IPS-NIHi7 (cell line): Measurements from ENCODE around the gene OR2B2.

Source experiments
- DNase-seq: peaks from one replicate; pipeline ENCODE4 v3.0.0; 2012; ENCODE audit warnings: mixed read lengths; ENCODE audit errors: extremely low spot score

Gene OR2B2

DNA sequence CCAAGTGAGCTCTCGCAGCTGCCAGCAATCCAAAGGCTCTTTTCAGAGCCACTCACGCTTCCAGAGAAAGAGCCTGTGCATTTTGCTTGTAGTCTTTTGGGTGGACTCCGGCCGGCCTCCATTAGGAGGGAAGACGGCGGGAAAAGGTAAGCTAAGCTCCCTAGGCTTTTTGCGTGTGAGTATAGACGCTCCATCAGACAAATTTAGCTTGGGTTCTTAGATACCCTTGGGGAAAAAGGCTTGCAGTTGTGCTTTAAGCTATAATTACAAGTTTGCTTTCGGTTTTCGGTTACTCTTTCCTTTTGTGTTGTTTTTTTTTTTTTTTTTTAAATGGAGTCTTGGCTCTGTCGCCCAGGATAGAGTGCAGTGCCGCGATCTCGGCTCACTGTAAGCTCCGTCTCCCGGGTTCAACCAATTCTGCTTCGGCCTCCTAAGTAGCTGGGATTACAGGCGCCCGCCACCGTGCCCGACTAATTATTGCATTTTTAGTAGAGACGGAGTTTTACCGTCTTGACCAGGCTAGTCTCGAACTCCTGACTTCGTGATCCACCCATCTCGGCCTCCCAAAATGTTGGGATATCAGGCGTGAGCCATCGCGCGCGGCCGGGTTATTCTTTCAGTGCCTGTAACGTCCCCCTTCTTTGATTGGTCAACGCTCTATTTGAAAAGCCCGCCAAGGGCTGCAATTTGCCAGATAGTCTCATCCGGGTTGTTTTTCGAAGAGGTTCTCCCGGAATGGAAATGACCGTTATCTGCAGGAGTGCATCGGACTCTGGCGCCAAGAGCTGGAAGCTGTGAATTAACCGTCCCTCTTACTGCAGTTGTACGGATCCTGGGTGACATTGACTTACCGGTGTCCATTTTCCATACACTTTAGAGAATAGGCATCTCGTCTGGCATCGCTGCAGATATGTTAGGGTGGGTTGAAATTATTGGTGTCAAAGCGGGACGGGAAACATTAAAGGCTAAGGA lies 18.1 kb downstream of the OR2B2 start:
- DNase-seq, result peak; percentile 56

DNA sequence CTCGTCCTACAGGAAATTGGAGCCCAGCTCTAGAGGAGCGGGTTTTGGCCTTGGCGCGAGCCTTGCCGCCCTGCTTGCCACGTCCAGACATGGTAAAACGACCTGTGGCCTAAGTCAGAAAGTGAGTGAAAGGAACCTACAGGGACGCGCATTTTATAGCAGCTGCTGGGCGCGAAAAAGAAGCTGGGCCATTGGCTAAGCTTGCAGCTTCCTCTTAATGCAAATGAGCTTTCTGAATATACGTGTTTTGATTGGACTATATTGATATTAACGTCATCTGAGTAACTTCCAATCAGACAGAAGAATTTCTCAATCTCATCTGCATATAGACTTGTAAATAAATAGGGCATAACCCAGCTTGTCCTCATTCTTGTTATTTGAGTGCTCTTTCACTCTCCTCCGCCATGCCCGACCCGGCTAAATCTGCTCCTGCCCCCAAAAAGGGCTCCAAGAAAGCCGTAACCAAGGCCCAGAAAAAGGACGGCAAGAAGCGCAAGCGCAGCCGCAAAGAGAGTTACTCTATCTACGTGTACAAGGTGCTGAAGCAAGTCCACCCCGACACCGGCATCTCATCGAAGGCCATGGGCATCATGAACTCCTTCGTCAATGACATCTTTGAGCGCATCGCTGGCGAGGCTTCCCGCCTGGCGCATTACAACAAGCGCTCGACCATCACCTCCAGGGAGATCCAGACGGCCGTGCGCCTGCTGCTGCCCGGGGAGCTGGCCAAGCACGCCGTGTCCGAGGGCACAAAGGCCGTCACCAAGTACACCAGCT lies 18.9 kb downstream of the OR2B2 start:
- DNase-seq, result peak; percentile 73

DNA sequence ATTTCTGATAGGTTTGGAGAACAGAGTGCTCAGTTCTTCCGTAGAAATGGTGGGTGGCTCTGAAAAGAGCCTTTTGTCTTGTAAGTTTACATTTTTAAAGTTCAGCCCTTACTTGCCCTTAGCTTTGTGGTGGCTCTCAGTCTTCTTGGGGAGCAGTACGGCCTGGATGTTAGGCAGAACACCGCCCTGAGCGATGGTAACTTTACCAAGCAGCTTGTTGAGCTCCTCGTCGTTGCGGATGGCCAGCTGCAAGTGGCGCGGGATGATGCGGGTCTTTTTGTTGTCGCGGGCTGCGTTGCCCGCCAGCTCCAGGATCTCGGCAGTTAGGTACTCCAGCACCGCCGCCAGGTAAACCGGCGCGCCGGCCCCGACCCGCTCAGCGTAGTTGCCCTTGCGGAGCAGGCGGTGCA lies 19.5 kb downstream of the OR2B2 start:
- no peak for DNase-seq

DNA sequence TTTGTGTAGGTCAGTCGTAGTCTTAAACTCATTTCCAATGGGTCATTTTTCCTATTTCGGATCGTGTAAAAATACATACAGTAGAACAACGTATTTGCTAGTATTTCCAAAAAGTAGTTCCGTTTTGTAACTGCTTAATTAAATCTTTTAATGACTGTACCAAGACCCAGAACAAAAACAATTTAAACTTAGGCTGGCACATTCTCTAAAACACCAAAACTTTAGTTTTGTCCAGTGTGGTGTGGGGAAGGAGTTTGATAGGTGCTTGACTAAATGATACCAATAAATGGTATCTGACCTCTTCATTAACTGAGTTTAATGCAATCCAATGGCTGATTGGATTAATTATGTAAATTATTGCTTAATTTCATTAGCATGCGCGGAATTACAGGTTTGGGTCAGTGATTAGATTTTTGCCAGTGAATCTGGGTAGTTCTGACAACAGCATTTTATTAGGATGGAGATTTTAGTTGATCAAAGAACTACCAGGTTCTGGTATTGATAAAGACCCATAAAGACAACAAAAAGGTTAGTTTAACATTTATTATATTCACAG lies 20.8 kb downstream of the OR2B2 start:
- DNase-seq, result no peak

DNA sequence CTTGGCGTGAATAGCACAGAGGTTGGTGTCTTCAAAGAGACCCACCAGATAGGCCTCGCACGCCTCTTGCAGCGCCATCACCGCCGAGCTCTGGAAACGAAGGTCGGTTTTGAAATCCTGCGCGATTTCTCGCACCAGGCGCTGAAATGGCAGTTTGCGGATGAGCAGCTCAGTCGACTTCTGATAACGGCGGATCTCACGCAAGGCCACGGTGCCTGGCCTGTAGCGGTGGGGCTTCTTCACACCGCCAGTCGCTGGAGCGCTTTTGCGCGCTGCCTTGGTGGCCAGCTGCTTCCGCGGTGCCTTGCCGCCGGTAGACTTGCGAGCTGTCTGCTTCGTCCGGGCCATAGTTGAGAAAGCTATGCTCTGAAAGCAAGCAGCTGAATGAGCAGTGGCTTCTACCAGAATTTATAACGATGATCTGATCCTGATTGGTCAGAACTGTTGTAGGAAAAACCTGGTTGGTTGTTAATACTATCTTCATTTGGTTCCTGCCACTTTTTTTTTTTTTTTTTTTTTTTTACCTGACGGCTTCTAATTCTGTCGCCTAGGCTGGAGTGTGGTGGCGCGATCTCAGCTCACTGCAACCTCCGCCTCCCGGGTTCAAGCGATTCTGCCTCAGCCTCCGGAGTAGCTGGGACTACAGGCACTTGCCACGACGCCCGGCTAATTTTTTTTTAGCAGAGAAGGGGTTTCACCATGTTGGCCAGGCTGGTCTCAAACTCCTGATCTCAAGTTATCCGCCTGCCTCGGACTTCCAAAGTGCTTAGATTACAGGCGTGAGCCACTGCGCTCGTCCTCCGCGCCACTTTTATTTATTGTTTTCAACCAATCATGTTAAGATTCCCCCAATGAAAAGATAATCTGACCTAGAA lies 21.5 kb downstream of the OR2B2 start:
- peak; percentile 46 for DNase-seq

DNA sequence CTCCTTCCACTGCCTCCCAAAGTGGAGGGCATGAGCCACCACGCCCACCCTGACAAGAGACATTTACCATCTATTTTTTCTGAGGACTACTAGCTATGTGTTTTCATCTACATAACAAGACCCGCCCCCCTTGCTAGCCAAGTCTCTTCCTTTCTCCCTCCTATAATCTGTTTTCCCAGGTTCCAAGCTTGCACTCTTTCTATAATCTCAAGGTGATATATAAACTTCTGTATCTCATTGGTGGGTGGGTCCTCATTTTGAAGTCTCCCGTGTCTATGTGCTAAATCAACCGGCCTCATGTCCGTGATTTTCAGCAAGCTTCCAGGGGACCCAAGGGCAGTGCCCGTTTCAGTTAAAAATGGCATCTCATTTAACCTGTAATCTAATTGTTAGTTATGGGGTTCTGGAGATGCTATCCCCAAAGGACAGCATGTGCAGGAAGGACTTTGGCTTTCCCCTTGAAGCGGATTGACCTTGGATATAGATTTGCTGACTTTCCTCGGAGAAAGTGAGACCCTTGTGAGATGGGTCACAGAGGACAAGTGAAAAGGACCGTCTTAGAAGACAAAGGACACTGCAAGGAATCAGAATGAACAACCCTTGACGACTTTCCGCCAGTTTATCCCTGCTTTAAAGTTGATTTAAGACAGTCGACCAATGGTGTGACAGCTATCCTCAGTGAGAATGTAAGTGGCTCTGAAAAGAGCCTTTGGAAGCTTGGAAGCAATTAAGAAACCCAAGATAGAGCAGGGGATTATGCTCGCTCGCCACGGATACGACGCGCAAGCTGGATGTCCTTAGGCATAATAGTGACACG lies 22.4 kb downstream of the OR2B2 start:
- no peak for DNase-seq

DNA sequence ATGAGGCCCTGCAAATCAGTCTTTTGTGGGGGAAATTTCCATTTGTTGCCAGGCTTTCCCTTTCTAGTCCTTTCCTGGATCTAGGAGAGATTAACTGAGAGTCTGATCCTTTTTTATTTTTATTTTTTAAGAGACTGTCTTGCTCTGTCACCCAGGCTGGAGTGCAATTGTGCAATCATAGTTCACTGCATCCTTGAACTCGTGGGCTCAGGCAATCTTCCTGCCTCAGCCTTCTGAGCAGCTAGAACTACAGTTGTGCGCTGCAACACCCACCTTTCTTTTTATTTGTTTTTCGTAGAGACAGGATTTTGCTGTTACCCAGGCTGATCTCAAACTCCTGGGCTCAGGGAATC lies 22.9 kb downstream of the OR2B2 start:
- no peak for DNase-seq

DNA sequence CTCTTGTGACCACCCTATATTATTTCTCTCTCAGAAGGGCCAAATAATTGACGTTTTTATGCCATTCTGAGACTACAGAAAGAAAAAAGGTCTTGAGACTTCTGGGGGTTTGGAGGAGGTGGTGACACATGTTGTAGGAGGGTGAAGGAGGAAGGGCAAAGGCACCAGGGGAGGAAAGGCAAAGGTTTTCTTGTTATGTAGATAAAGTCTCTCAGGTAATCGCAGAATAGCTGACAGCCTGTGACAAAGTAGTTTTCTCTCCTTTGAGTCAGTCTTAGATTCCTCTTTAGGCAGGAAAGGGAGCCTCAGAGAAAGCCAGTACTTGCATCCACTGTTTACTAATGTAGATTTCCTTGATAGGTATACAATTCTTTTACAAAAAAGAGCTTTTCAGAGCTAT lies 23.6 kb downstream of the OR2B2 start:
- DNase-seq, result no peak

DNA sequence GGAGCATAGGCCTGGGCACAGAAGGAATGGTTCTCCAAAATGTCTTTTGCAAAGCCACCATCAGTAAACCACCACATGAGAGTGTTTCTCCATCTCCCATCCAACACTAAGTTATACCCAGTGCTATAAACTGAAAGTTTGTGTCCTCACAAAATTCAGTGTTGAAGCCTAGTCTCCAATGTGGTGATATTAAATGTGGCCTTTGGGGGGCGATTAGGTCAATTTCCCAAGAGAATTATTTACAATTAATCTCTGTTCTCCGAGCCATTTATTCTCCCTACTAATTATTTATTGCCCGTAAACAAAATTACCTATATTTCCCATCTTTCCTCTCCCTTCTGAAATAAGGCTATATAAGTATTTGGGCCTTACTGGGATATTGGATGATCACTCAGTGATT lies 26.1 kb downstream of the OR2B2 start:
- DNase-seq, result no peak

DNA sequence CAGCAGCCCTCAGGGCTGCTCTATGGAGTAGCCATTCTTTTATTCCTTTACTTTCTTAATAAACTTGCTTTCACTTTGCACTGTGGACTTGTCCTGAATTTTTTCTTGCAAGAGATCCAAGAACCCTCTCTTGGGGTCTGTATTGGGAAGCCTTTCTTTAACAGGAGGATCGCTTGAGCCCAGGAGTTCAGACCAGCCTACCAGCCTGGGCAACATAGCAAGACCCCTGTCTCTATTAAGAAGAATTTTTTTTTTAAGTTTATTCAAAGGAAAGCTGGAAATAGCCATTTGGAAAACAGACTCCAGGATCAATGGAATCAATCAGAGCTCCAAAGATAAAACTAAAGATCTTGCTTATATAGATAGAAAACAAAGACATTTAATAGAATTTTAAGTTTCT lies 29.1 kb downstream of the OR2B2 start:
- no peak for DNase-seq

DNA sequence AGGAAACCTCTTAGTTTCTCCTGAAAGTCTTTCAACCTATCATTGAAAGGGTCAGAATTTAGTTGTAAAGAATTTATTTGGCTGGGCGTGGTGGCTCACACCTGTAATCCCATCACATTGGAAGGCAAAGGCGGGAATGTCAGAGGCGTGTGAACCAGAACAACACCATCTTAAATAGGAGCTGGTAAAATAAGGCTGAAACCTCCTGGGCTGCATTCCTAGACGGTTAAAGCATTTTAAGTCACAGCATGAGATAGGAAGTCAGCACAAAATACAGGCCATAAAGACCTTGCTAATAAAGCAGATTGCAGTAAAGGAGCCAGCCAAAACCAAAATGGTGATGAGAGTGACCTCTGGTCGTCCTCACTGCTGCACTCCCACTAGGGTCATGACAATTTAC lies 29.6 kb downstream of the OR2B2 start:
- DNase-seq, result no peak

DNA sequence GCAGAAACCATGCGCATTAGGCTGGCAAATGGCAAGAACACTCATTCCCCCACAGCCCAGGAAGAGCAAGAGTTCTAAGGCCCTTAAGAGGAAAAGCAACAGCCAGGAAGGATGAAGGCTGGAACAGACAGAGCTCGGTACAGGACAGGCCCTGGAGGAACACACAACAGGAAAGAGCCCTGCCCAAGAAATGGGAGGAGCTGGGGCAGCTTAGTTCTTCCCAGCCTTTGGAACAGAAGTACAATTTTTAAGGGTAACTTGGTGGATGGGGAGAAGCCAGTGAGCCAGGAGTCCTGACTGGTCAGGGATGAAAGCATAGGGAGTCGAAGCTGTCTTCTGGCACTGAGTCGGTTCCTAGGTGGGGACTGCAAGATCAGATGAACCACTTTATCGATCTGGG lies 32.4 kb downstream of the OR2B2 start:
- DNase-seq, result no peak

DNA sequence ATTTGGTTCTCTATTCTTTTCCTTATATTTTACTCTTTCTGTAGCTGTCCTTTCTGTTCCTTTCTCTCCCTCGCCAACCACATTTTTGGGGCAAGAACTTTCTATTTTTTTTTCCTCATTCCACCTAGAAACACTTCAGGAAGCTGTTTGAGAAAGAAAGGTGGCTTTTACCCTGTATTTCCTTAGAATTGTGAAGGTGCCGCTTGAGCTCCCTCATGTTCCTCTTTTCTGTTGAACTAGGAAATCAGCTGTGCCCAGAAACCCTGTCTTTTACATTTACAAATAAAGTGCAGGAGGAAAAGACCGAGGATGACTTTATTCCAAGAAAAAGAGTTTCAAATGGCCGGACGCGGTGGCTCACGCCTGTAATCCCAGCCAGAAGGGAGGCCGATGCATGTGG lies 38.2 kb downstream of the OR2B2 start:
- DNase-seq, result no peak

DNA sequence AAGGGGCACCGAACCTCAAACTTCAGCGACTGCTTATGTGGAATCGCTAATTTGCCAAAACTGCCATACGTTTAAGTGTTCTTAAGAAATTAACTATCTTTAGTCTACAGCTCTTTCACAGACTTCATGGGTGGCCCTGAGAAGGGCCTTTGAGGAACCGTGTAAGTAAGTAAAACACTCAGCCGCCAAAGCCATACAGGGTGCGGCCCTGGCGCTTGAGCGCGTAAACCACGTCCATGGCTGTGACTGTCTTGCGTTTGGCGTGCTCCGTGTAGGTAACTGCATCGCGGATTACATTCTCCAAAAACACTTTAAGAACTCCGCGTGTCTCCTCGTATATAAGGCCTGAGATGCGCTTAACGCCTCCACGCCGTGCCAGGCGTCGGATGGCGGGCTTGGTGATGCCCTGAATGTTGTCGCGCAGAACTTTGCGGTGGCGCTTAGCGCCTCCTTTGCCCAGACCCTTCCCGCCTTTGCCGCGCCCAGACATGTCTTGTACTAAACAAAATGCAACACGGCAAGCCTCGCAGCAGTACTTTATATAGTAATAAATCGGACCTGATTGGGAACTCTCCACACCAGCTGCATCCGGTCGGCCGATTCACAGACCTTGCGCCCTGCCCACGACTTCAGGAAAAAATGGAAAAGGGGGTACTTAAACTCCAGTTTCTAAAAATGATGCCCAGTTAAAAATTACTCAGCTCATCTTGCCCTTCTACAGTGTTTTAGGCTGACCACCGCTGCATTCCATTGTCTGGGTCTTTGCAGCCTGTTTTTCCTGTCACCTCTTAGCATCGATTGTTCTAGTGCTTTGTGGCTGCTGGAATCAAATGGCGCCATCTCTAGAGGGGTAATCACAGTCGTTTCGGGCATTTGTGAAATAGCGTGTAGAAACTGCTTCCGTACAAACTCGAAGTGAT lies 38.9 kb downstream of the OR2B2 start:
- DNase-seq, result peak; percentile 15

DNA sequence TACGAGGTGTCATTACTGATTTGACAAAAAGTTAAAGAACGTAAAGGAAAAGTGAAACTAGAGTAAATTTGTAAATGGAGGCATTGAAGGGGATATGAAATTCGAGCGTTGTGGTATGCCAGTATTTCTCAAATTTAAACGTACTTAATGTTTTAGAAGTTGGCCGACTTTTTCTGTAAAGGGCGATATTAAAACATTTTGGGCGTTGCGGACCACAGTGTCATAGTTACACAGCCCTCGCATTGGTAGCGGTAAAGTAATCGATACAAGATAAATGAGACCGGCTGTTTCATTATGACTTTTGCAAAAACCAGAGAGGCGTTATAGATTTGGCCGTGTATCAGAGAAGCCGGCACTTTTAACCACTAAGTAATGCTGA lies 39.6 kb downstream of the OR2B2 start:
- DNase-seq, result no peak

DNA sequence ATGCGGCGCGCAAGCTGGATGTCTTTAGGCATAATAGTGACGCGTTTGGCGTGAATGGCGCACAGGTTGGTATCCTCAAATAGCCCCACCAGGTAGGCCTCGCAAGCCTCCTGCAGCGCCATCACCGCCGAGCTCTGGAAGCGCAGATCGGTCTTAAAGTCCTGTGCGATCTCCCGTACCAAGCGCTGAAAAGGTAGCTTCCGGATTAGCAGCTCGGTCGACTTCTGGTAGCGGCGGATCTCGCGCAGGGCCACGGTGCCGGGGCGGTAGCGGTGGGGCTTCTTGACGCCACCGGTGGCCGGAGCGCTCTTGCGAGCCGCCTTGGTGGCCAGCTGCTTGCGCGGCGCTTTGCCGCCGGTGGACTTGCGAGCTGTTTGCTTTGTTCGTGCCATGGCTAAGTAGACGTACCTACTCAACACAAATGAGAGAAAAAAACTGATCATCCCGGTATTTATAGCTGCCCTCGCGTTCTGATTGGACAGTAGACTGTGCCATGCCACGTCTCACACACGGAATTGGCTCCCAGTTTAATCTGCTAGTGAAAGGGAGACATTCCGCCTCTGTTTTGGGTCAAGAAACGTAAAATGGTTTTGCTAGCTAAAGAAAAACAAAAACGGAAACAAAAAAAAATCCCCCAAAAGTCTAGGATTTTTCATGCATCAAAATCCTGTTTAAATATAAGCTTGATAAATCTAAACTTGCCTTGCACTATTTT lies 40.1 kb downstream of the OR2B2 start:
- peak; percentile 68 for DNase-seq

DNA sequence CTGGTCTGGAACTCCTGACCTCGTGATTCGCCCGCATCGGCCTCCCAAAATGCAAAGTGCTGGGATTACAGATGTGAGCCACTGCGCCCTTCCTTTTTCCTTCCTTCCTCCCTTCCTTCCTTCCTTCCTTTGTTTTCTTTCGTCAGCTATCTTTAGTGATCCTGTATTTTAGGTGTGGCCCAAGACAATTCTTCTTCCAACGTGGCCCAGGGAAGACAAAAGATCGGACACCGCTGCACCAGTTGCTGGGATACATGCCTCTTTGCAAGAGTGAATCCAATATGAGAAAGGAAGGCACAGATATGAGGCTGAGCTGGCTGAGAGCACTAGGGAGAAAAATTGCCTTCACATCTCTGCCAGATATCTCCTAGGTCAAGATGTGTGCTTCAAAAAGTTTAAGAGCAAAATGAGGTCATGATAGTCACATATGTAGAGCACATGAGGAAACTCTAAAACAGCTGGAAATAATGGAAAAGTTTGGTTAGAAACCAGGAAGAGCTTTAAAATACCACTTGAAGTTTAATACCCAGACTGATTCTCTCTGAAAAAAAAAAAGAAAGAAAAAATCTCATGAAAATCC lies 41.8 kb downstream of the OR2B2 start:
- DNase-seq, result no peak

DNA sequence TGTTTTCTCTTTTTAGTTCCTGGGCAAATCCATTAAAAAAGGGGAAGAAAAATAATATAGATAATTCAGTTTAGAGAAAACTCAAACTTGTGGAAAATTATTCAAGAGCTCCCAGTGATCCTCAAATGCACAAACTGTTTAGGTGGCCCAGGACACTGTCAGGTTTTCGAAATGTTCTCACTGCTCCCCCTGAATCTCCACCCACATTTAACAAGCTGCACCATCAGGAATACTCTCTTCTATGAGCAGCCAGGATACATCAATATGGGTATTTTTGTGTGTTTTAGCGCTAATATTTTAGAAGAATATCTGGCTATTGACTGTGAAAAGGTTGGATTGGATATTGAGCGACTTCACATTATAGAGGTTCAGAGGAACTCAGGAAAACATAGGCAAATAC lies 43.9 kb downstream of the OR2B2 start:
- no peak for DNase-seq

DNA sequence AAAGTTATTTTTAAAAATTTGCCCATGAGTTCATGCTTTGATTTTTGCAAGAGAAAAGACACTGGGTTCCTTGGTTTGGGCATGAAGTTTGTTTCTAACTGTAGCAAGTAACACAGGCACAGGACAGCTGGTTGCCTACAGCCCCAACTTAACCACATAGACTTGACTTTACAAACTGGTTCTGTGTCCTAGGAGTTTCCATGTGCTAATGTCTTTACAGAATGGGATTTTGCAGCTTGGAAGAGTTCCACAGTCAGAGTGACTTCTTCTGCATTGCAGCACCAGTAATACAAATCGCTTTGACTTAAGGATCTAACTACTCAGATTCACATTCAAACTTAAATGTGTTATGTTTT lies 44.3 kb downstream of the OR2B2 start:
- DNase-seq, result peak; percentile 8
